ENCODE data around the gene NUB1.

- TF ChIP-seq, protein P1, sequence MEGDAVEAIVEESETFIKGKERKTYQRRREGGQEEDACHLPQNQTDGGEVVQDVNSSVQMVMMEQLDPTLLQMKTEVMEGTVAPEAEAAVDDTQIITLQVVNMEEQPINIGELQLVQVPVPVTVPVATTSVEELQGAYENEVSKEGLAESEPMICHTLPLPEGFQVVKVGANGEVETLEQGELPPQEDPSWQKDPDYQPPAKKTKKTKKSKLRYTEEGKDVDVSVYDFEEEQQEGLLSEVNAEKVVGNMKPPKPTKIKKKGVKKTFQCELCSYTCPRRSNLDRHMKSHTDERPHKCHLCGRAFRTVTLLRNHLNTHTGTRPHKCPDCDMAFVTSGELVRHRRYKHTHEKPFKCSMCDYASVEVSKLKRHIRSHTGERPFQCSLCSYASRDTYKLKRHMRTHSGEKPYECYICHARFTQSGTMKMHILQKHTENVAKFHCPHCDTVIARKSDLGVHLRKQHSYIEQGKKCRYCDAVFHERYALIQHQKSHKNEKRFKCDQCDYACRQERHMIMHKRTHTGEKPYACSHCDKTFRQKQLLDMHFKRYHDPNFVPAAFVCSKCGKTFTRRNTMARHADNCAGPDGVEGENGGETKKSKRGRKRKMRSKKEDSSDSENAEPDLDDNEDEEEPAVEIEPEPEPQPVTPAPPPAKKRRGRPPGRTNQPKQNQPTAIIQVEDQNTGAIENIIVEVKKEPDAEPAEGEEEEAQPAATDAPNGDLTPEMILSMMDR (IDR thresholded peaks at IDR 0.05; ENCODE audit: insufficient read depth, low read depth, low read length), result no peak
- TF ChIP-seq EZH2 (IDR thresholded peaks at IDR 0.05; ENCODE audit: insufficient read depth, low read length), result no peak
Observed at GRCh38 chr7:151386301-151387160, 44.9 kb downstream of the NUB1 start.

Measured in astrocyte (in vitro differentiated cells and primary cell).